ENCODE data around the gene SH3BGRL3.
A peak's percentile ranks its signal among the peaks of the same experiment; 100 is the strongest.

Gene SH3BGRL3

DNA sequence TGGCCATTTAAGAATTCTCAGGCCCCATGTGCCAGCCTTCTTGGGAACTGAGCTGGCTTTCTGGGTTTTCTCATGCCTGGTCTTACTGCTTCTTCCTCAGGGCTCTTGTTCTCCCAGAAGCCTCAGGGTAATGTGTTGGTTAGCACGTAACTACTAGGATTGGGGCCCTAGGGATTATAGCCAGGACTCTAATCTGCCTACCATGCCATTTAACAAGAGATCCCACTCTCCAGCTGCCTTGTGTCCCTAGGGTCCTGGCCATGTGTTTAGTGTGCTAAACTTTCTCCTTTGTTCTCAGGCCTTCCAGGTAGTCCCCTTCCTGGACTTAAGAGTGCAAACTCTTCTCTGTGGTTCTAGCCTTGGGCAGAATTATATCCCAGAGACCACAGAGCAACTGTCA lies 2.2 kb upstream of the SH3BGRL3 start:
- no peak for DNase-seq (ENCODE audit: low spot score)

DNA sequence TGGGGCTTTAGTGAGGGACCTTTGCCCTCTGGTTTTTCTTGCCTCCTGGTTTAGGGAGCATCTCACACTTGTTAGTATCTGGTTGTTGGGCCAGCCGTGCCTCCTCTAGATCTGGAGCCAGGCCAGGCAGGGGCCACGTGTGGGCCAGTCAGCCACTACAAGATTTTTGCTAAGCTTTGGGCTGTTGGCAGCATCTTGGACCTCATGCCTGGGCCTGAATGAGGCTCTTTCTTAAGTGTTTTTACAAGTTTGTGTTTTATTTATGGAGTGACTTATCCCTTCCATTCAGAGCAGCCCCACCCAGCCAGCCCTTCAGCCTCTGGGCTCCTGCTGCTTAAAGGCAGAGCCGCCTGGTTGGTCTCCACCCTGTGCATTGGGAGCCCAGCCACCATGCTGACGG lies 1.6 kb upstream of the SH3BGRL3 start:
- DNase-seq (ENCODE audit: low spot score): no peak

- DNase-seq (ENCODE audit: low spot score): peak; percentile 30
Observed at GRCh38 chr1:26278724-26279455, 996 bp upstream of the SH3BGRL3 start.

- DNase-seq (ENCODE audit: low spot score): peak; percentile 25
Observed at GRCh38 chr1:26280333-26281042, 602 bp downstream of the SH3BGRL3 start.

GRCh38 chr1:26281091-26281958 lies 1.4 kb downstream of the SH3BGRL3 start:
- no peak for DNase-seq (ENCODE audit: low spot score)

GRCh38 chr1:26281971-26282370 lies 2.1 kb downstream of the SH3BGRL3 start:
- DNase-seq (ENCODE audit: low spot score): no peak

- no peak for DNase-seq (ENCODE audit: low spot score)
Observed at GRCh38 chr1:26282401-26282918, 2.6 kb downstream of the SH3BGRL3 start.

- no peak for DNase-seq (ENCODE audit: low spot score)
Observed at GRCh38 chr1:26283279-26283853, 3.5 kb downstream of the SH3BGRL3 start.

DNA sequence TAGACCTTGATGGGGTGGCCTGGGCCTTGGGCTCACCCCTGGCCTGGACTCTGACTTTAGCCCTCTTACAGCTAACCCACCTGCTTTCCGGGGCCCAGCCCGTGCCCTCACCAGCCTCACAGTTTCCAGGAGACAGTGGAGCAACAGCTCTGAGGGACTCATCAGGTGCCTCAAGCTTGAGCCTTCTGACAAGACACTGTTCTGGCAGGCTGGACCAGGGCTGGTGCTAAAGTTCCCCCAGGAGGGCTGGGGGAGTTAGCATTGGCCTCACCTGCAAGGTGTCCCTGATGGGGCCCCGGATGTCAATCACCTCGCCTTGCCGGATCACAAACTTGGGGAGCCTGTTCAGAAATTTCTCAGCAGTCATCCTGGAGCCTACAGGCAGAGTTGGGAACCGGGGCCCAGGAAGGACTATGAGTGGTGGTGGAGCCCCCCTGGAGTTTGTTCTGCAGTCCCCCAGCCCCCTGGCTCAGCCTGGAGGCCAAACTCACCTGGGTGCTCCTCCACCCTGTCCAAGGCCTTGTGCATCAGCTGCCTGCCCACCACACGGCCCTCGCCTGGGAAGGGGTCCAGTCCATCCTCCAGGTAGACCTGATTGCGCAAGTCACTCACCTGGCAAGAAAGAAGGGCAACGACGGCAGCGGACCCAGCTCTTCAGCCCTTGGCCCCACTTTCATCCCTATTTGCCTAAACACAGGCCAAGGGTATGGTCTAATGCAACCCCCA lies 4.1 kb downstream of the SH3BGRL3 start:
- DNase-seq (ENCODE audit: low spot score): no peak

- peak; percentile 97 for DNase-seq (ENCODE audit: low spot score)
Observed at GRCh38 chr1:26284597-26285347, 4.9 kb downstream of the SH3BGRL3 start.

DNA sequence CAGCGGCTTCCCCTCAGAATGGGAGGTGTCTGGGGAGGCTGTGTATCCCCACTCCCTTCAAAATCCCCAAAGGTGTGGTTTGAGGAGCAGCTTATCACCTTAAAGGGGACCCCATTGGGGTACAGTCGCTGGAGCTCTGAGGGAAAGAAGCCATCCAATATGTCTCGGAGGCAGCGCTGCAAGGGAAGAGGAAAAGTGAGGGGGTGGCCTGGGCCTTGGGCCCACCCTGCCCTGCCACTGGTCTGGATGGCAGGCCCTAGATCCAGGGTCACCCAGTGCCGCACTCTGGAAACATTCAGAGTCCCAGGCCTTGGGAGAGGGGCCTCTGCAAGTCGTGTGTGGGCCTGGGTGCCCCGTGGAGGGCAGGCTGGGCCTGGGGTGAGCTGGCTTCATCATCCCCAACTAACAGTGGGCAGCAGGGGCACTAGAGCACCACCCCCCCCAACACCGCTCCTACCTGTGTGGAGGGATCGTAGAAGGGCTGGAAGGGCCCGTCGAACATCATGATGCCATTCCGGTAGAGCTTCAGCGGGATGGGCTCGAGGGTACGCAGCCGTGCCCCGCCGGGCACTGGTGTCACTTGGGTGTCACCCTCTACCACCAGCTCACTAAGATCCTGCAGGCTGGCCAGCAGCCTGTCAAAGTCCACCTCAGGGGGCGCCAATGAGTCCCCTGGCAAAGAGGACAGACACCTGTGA lies 5.6 kb downstream of the SH3BGRL3 start:
- DNase-seq (ENCODE audit: low spot score): no peak

GRCh38 chr1:26286064-26286416 lies 6.2 kb downstream of the SH3BGRL3 start:
- DNase-seq (ENCODE audit: low spot score): no peak

- DNase-seq (ENCODE audit: low spot score): peak; percentile 82
Observed at GRCh38 chr1:26287033-26287711, 7.3 kb downstream of the SH3BGRL3 start.

DNA sequence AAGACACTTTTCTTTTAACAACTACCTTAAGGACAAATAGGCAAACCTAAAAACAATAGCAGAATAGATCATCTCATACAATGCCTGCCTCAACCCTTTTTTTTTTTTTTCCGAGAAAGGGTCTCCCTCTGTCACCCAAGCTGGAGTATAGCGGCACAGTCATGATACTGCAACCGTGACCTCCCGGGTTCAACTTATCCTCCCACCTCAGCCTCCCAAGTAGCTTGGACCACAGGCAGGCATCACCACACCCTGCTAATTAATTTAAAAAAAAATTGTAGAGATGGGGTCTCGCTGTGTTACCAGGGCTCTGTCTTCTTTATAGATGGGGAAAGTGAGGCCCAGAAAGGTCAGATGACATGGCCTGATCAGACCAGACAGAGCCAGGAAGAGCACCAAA lies 7.9 kb downstream of the SH3BGRL3 start:
- no peak for DNase-seq (ENCODE audit: low spot score)

GRCh38 chr1:26288311-26288941 lies 8.5 kb downstream of the SH3BGRL3 start:
- DNase-seq (ENCODE audit: low spot score): peak; percentile 82

- DNase-seq (ENCODE audit: low spot score): peak; percentile 35
Observed at GRCh38 chr1:26289158-26290059, 9.5 kb downstream of the SH3BGRL3 start.

DNA sequence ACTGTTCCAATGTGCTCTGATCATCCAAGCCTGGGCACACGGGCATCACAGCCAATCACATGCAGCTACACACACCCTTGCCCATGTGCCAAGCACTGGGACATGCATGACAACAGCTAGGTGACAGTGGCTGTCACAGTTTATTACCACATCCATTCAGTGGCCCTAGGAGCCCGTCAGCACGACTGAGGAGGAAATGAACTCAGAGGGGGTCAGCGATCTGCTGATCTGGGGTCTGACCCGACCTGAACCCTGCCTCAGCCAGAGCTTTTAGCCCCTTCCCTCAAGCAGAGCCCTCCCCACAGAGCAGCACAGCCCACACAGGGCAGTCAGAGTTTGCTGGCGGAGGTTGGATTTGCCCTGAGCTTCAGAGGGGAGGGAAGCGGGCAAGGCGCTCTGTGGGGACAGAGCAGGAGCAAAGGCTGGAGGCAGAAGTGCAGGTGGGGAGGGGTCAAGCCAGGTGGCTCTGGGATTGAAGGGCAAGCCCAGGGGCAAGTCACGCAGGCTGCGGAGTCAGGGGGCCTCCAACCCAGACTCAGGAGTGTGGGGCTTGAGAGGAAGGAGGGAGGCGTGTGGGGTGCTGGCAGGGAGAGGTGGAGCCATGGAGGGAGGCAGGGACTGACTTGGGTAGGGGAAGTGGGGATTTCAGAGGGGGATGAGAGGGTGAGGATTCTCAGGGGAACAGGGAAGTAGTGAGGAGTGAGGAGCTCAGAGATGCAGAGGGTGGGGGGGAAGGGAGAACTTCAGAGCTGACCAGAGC lies 10.4 kb downstream of the SH3BGRL3 start:
- peak; percentile 33 for DNase-seq (ENCODE audit: low spot score)

Data from CD4-positive, alpha-beta T cell treated with Interleukin-15 for 4 hours (primary cell).